OCI-M2 (cell line): ENCODE measurements around the gene EOLA1.
A peak's percentile ranks its signal among the peaks of the same experiment; 100 is the strongest.
"Not testable (repeated sequence)": the region's sequence is repeated elsewhere in the genome, so short reads cannot be mapped to it uniquely, and the experiment has no call there.

Source experiments
- DNase-seq: peaks from one replicate; lab custom pipeline; 2025; ENCODE audit not compliant: unreplicated experiment; lab: John Stamatoyannopoulos, UW

The EOLA1 gene

DNA sequence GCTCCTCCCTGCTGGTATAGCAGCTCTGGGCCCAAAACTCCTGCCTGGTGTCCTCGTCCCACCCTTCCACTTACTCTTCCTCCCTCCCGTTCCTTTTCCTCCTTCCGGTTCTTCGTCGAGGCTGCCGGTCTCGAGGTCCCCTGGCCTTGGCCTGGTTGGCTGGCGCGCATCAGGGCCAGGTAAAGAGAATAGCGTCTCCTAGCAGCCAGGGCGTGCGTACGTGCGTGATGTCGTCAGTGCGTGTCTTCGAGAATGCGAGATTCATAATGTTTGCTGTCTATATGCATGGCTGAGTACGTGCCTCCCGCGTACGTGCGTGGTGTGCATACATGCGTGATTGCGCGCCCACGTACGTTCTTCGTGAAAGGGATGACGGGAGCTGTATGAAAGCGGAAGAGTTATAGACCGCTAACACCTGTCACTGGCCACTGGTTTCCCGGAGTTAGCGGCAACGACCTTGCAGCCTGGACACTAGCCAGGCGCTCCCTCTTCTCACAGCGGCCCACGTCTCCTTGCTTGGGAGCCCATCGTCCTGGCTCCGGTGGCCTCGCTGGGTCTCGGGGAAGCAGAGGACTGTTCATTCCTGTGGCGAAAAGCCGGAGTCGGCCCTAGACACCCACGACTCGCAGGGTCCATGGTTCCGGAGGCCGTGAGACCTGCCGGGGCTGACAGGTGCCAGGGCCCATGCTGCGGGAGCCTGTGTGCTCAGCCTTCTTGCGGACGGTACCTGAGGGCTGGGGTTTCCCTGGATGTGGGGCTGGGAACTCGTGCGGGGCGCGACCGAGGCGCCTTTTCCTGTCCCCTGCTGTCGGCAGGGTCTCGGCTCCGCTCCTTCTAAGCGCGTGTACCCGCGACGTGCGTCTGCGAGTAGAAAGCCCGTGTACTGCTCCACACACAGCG is at the start of gene EOLA1:
TSS of gene EOLA1 (plus strand) at position 392 of the 900 bp plus-strand sequence. CDS start 4,619 bp downstream, outside the sequence.
- no peak for DNase-seq

DNA sequence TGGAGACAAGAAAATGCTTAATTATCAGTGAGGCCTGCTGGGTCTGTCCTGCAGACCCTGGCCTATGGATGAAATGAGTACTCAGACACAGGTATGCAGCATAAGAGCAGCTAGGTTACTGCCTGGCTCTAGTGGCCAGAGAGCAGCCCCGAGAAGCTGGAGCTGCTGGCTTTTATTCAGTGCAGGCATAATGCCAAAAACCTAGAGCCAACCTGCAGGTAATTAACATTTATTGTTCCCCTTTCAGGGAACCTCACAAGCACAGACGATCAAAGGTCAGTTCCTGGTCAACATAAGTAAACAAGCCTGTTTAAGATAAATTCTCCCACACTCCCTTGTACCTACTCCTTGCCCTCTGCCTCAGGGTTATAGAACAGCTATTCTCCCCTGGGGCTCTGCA is 49.0 kb upstream of the EOLA1 start:
- DNase-seq = no peak

DNA sequence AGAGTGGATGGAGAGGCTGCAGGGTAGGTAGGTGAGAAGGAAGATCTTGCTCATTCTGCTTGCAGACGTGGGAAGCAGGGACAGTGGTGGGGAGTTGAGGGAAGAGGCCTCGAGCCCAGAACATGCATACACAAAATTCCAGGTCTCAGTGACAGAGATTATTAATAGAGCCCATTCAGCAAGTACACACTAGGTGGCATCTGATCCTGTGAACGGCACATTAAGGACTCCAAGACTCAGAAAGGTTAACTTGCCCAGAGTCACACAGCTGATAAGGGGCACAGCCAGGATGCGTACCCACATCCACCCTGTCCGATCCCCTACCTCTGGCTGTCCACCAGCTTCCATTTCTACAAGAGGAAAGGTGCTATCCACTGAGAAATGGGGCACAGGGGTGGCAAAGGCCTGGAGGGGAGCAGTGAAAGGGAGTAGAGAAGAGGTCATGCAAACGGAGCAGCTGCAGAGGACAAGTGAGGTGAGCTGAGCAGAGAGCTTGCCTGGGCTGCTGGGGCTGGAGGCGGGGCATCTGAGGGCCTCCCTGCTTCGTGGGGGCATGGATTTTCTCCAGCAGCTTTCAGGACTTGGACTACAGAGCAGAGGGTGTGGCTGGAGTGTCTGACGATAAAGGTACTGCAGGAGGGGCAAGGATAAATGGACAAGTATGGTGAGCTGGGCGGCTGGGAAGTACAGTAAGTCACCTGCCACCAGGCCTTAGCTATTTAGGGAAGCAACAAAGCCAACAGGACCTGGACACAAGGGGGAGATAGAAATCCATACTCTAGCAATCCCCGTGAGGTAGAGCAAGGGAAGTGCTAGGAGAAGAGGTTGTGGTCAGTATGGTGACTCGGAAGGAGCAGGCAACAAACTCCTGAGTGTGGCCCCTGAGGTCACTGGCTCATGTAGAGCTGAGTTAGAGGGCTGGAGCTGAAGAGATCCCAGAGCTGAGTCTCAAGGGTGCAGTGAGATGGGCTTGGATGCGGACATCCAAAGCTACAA is 46.9 kb upstream of the EOLA1 start:
- DNase-seq = no peak

DNA sequence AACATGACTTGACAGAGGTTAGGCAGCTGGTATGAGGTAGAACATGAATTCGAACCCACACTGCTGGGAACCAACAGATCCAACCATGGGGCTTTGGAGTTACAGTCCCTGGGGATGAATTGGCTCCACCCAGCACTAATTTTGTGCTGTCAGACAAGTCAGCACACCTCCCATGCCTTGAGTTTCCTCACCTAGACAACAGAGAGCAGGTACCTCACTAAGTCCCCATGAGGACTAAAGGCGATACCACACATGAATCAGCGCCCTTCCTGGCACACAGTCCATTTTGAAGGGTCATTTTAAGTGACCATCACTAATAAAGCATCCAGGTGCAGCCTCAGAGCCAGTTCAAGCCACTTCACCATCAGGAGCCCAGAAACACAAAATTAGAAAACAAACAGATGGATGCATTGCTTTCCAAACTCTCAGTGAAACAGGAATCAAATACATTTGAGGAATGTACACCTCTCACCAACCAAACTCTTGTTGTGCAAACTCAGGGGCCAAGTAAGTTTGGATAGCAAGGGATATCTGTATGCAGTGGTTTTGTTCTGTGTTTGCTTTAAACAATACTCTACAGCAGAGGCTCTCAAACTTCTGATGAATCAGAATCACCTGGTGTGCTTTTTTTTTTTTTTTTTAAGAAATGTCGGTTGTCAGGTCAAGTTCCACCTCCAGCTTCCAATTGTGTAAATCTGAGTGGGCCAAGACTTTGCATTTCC is 45.8 kb upstream of the EOLA1 start:
- no peak for DNase-seq

DNA sequence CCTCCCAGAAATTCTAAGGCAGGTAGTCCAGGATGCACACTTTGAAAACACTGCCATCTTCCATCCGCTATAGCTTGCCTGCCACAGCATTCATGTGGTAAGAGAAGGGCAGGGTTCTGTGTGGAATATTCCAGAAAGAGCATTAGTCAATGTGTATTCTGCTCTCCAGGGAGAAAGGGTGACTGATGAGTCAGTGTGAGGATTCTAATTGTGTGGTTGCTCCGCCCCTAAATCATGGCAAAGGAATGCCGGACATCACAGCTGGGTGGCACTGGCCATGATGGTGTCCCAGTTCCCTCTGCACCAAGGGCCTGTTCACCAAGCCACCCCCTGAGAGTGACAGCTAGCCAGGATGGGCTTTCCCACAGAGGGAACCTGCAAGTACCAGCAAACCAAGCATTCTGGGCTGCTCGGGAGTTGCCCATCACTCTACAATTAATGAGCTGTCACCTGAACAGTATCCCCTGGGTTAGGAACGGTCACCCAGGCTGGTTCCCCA is 45.2 kb upstream of the EOLA1 start:
- no peak for DNase-seq

DNA sequence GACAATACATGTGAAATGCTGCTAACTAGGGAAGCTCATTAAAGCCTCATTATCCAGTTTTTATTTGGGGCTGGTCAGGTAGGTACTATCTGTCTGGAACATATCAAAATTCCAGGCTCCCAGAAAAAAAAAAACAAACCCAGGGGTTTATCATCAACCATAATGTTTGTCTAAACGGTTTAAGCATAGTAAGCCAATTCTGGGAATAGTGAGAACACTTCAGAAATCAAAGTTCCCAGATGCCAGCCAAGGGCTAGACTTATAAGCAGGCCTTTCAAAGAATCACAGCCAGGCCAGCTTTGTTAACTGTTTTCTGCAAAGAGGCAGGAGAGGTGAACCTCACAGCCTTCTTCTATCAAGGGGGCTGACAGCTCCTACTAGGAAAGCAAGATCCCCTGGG is 43.8 kb upstream of the EOLA1 start:
- no peak for DNase-seq

DNA sequence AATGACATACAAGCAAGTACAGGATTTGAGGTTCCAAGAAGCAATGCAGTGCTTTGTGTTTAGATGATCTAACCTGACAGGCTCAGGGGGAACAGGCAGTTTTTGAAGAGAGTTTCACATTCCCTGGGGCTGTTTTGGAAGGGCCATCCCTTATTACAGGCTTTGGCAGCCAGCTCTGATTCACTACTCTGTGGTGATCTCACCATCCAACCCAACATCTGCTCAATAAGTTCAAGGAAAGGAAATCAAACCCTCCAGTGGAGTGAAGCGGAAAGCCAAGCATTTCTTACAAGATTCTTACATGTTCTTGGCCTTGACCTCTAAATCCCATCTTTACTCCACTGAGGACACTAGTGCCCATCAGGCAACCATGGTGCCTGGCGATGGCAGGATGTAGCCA is 43.2 kb upstream of the EOLA1 start:
- DNase-seq = no peak

DNA sequence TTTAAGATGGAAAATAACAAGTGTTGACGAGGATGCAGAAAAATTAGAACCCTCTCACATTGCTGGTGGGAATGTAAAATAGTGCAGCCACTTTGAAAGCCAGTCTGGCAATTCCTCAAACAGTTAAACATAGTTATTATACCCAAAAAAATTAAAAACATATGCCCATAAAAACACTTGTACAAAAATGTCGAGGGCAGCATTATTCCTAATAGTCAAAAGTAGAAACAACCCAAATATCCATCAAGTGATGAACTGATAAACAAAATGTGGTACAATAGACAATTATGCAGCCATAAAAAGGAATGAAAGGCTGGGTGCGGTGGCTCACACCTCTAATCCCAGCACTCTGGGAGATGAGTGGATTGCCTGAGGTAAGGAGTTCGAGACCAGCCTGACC is 42.0 kb upstream of the EOLA1 start:
- no peak for DNase-seq

DNA sequence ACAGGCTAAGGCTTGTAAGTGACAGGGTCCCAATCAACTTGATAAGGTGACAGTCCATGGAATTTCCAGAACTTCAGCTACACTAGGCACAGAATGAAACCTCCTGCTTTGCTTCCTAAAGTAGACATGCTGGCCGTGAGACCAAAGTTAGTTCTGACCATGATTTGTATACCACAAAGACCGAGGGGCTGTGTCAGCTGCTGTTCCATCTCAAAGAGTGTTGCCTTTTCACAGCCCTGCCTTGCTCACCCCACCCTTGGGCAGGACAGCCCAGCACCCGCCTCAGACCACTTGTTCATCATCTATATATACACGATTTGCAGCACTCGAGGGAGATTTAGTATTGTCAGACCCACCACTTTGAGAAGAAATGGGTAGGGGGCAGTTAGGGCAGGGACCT is 41.0 kb upstream of the EOLA1 start:
- DNase-seq = no peak

DNA sequence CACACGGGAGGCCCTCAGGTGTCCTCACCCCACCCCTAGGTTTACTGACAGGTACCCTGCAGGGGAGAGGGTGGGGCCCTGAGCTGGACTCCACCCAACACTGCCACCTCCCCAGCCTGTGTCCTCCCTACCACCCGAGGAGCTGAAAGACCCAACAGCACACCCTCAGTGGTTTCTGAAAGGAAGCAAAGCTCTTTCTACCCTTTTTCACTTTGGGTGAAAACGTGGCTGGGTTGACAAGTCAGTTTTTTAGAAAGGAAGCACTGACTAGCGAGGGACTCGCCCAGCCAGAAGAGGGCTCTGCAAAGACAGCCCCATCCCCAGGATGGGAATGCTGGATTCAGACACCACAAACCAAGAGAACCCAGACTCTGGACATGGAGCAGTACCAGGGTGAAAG is 37.9 kb upstream of the EOLA1 start:
- not testable (repeated sequence) for DNase-seq

DNA sequence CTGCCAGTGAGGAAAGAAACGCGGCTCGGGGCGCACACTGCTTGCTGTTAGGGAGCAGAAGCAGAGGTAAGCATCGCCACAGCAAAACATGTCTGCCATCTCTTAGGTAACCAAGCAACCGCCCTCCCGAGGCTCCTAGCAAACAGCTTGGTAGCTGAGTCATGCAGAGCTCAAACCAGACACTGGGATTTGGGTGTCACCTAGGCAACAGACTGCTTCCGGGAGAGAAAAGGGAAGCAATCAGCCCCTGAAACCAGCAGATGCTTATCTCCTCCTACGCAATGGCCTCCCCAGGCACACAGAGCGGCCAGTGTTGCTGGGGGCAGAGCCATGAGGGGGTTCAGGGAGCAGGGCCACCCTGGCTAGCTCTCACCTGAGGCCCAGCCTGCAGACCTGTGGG is 37.4 kb upstream of the EOLA1 start:
- DNase-seq = not testable (repeated sequence)

DNA sequence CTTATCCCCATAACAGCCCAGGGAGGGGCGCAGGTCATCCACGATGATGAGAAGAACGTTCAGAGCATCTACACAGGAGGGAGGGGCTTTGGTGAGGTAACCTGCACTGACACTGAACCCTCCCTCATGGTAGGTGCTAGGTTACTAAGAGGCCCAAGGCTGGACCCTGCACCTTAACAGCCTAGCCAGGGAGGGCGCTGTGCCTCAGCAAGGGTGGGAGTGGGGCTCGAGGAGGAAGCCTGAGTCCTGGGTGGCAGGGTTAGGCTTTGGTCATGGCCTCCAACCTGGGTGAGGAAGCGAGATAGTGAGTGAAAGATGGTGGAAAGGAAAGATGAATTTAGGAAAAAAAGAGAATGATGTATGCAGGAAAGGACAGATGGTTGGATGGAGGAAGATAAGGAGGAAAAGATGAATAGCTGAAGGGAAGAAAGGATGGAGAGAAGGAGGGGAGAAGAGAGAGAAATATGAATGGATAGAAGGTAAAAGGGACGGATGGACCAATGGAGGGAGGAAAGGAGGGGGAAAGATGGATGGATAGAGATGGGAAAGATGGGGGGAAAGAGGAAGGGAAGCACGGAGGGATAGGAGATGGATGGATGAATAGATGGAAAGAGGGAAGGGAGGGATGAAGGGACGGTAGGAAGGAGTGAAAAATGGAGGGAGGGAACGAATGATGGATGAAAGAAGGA is 36.4 kb upstream of the EOLA1 start:
- no peak for DNase-seq

DNA sequence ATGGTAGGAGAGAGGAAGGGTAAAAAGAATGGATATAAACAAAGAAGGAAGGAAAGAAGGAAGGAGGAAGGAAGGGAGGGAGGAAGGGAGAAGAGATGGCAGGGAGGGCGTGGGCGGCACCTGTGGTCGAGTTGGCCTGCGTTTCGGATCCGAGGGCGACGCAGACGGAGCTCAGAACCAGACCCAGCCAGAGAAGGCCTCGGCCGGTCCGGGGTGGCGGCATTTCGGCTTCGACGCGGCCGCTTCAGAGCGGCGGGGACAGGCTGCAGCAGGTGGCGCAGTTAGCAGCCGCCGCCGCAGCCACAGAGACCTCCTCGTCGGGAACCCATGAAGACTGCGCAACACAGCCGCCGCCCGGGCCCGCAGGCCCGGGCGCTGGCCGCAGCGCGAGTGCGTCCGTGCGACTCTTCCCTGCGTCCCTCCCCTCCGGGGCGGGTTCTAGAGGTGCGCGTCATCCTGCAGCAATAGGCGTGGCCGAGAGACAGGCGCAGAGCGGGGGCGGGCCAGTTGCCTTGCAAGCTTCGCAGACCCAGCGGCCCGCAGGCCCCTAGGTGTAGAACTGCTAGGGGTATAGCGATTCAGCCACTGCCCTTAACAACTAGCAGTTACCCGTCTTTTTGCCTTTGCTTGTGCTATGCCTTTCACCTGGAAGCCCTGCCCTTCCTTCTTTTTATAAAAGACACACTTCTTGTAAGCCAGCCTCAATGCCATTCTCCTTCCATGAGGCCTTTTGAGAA is 35.7 kb upstream of the EOLA1 start, which contains the start of gene IDS:
TSS of gene IDS (minus strand) at position 392 of the 737 bp plus-strand sequence. CDS start at position 223, 169 bp downstream.
- DNase-seq = peak; percentile 3

DNA sequence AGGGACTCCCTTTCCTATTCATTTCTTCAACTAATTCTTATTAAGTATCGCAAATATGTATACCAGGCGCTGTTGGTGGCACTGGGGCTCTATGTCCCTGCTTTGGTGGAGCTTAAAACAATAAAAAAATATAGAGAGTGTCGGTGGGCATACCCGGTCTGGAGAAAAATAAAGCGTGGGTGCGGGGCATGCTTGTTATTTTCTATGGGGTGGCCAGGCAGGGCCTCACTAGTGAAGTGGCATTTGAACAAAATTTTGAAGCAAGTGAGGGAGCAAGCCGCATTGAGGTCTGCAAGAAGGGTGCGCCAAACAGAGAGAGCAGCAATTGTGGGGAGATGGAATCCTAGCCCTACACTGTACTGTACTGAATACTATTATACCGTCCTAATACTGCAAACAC is 35.1 kb upstream of the EOLA1 start:
- no peak for DNase-seq

DNA sequence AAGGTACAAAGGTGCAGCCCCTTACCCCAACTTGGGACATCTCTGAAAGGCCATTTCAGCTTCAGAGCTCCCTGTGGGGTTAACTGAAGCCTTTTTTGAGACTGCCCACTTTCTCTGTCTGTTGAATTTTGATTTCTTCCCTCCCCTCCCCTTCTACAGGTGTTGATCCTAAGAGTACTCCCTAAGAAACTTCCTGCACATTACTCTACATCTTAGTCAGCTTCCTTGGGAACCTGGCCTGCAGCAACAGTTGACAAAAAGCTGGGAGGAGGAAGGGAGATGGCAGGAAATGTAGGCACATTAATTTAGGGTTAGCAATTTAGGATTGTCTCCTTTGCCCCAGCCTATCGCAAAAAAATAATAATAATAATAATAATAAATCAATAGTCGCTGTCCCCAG is 34.5 kb upstream of the EOLA1 start:
- no peak for DNase-seq

DNA sequence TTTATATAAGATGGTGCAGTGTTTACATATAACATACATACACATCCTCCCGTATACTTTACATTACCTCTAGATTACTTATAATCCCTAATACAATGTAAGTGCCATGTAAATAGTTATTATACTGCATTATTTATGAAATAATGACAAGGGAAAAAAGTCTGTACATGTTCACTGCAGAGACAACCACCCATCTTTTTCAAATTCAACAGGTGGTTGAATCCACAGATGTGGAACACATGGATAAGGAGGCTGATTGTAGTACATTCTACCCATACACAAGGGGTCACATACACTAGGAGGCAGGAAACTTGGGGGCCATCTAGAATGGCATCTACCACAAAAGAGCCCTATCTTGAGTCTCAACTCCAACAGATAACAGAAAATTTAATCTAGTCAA is 32.3 kb upstream of the EOLA1 start:
- no peak for DNase-seq

DNA sequence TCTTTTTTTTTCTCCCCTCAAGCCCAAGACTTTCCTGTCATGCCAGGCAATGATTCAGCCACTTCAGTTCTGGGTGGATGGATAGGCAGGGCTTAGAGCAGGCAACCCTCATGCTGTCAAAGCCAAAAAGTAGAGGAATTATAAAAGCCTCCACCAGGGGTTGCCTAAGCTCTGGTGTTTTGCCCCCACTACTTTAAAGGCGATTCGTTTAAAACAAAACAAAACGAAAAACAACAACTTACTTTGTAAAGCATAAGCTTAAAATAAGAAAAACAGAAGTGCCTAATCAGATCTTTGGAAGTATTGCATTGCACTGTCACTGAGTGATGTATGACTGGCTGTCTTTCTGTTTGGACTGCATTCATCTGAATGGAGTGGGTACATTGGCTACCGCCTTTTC is 30.4 kb upstream of the EOLA1 start:
- DNase-seq = no peak

DNA sequence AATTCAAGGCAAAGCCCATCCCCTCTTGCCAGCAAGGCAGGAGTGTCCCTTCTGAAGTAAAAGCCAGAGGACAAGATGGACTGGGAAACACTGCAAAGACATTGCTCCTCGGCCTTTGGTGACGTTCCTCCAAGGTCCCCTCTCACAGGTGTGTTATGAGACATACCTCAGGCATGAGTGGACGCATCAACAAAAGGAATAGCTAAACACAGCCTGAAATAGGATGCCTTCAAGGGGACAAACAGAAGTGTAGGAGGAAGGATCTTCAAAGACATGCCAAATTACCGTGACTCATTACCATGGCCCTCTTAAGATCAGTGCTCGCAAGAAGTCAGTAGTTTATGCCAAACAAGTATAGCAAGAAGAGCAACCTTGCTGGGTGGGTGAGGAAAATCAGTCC is 29.7 kb upstream of the EOLA1 start:
- no peak for DNase-seq

DNA sequence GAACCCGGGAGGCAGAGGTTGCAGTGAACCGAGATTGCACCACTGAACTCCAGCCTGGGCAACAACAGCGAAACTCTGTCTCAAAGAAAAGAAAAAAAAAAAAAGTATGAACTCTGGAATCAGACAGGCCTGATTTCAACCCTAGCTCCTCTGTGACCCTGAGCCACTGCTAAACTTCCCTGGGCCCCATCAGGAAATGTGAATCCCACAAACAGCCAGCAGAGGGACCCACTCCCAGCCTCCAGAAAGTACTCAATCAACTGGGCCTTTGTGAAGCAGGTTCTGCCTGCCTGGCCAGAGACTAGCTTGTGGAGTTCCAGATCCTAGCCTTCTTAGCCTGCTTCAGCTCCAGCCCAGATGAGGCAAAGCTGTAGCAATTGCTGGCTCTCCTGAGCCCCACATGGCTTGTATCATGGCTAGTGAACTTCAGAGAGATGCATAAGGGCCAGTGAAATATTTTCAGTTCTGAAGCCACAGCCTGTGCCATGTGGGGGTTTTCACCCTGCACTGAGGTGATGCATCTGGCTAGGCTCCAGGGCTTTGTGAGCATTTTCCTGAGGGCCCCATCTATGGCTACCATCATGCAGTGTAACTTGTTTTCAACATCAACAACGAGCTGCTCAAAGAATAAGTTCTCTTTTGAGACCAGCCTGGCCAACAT is 28.5 kb upstream of the EOLA1 start:
- no peak for DNase-seq
